Effector CD8-positive, alpha-beta T cell (primary cell): ENCODE results near the gene UBA6.
"Not testable (repeated sequence)": the region's sequence is repeated elsewhere in the genome, so short reads cannot be mapped to it uniquely, and the experiment has no call there.

Experiments used
- DNase-seq: peaks from one replicate; lab custom pipeline; 2025; lab: John Stamatoyannopoulos, UW
- total RNA-seq, 4 experiments: gene quantifications; one replicate each; lab custom pipeline; 2026; lab: John Stamatoyannopoulos, UW

Gene UBA6
- total RNA-seq, result 104 to 126 (median 111) reads per million in 4 experiments

DNA sequence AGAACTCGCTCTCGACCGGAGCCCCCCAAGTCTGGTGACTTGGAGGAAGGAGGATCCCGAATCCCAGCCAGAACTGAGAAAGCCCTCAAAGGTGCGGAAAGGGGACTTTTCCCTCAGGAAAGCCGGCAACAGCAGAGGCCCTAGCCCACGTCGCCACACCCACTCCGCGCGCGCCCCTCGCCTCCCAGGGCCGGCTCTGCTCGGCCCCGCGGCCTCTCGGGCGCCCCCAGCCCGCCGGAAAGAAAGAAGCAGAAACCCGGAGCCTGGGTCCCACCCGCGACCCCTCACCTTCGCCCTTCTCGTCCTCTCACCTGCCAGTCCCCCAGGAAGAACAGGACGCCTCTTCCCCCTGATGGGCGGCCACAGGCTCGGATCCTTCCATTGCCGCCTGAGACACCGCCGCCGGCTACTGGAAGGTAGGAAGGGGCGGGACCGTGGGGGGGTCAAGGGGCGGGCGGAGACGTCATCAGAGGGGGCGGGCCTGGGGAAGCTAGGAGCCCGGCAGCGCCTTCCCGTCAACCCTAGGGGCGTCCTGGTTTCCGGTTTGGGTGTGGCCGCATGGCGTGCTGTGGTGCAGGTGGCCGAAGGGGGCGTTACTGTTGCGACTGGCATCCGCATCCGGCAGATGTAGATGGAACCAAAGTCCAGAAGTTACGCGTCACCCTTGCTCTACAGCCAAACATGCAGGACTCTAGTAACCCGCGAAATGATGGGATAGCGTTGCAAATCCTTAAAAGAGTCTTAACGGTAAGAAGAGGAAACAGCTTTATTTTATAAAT is at the start of gene UBA6:
TSS of gene UBA6 (minus strand) at position 418 of the 779 bp plus-strand sequence. CDS start at position 382, 36 bp downstream.
- peak; percentile 91 for DNase-seq

DNA sequence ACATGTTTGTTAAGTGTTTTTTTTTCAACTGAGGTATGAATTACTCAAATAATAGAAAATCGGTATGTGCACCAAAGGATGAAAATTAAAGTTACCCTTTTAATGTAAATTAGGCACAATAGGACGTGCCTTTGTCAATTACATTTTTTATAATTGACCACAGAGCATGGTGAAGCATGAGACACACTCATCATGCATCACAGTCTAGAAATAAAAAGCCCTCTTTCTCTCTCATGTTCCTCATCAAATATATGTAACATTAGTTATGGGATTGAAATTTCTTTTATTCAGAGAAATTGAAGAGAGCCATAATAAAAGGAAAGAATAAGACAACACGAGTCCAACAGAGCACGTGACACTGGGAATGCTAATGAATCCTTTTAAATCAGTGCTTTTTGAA is 49.7 kb upstream of the UBA6 start:
- DNase-seq, result no peak

DNA sequence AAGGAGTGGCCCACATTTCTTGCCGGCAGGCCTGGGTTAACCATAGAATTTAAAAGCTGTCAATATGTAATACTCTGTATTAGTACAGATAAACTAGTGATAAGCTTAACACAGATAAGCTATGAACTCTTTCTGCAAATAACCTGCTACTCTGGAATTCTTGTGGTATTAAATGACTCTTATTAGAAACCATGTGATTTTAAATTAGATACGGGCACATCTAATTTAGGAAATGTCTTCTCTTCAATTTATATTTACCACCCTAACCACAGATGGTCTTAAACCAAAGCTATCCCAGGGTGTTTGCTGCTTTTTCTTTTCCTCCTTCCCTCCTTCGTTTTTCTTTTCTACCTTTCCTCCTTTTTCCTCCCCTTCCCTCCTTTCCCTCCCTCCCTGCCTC is 48.3 kb upstream of the UBA6 start:
- DNase-seq, result no peak

DNA sequence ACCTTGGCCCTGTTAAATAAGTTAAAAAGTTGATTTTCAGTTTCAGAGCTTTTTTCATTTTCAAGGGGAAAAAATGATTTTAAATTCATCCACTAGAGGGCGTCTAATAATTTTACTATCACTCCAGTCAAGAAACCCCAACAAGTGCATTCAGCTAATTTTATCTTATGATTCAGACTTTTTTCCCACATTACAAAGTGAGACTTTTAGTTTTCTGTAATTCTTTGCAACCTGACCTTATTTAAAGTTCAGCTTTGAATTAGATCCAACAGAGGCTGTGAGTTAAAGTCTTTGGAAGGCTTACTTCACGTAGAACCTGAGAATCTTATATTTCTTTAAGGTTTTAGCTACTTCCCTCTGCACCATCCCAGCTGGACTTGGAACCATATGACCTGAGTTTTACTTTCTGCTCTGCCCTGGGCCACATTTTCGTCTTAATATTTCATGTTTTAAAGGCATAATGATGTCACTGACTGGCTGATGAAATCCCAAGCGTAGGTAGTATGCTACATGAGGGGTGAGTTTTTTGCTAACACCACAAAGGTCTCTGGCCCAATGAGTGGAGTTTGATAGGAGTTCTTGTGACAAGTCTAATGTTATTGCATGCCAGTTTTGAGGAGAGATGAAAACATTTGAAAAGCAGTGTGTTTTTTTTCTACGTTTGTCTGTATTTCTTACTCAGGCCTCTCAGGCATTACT is 46.0 kb upstream of the UBA6 start:
- no peak for DNase-seq

DNA sequence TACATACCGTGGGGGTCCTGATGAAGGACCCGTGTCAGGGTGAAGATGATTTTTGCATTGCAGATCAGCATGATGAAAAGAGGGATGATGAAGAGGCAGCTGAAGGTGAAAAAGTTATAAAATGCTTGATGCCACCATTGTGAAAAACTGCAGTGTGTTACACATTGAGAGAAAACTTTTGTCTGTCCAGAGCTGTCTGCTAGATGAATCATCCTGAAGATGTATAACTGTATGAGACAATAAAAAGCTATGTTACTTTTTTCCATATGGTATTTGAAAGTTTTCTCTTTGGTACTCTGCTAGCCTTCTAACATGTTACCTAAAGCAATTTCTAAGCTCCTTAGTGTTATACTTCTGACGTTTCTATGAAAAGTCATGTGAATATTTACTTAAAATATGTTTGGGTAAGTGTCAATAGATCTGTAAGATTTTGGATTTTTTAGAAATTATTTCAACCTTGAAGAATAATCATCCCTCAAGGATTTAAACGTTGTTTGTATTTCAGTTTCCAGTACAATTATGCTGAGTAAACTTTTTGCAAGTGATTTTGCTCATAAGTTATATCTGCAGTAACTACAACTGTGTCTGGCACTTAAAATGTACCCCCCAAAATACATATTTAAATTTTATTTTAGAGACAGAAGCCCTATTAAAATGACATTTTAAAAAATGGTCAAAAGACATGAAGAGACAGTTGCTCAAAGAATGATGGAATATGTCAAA is 43.8 kb upstream of the UBA6 start:
- no peak for DNase-seq

DNA sequence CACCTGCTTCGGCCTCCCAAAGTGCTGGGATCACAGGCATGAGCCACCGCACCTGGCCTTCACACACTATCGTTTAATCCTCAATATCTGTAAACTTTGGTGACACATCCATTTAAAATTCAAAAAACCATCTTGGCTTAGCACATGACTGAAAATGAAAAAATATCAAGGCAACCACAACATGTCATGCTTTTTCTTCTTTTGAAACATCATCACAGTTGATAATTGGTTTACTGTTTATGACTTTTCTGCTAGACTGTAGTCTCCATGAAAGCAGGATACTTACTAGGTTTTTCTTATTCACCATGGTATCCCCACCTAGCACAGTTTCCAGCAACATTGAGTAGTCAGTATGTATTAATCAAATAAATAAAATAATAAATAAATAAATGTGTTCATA is 42.2 kb upstream of the UBA6 start:
- no peak for DNase-seq

DNA sequence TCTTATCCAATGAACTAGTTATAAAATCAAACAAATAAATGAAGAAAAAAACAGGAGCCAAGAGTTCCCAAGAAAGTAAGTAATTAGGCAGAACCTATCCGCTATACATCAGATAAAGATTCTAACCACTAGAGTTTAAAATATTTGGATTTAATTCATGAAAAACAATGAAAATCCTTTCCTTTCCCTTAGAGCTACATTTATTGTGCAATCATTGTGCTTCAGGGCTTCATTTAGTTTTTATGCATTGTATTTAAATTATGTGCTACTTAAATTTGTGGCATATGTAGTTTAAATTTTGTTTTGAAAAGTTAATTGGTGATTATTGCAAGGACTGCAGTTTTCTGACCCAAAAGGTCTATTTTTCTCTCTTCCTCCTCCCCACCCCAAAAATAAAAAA is 35.3 kb upstream of the UBA6 start:
- no peak for DNase-seq

DNA sequence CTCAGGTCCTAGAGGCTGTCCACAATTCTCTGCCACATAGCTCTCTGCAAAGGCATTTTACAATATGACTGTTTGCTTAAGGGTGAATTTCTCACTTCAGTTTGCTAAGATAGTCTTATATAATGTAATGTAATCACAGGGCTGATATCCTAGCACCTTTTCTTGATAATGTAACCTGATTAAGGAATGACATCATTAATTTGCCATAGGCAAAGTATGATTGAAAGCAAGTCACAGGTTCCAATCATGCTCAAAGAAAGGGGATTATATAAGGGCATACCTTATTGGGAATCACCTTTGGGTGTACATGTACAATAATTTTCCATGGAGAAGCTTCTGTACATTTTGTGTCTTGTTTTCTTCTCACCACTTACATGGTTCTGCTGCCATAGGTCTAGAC is 34.4 kb upstream of the UBA6 start:
- no peak for DNase-seq

DNA sequence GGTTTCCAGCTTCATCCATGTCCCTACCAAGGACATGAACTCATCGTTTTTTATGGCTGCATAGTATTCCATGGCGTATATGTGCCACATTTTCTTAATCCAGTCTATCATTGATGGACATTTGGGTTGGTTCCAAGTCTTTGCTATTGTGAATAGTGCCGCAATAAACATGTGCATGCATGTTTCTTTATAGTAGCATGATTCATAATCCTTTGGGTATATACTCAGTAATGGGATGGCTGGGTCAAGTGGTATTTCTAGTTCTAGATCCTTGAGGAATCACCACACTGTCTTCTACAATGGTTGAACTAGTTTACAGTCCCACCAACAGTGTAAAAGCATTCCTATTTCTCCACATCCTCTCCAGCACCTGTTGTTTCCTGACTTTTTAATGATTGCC is 29.6 kb upstream of the UBA6 start:
- not testable (repeated sequence) for DNase-seq

DNA sequence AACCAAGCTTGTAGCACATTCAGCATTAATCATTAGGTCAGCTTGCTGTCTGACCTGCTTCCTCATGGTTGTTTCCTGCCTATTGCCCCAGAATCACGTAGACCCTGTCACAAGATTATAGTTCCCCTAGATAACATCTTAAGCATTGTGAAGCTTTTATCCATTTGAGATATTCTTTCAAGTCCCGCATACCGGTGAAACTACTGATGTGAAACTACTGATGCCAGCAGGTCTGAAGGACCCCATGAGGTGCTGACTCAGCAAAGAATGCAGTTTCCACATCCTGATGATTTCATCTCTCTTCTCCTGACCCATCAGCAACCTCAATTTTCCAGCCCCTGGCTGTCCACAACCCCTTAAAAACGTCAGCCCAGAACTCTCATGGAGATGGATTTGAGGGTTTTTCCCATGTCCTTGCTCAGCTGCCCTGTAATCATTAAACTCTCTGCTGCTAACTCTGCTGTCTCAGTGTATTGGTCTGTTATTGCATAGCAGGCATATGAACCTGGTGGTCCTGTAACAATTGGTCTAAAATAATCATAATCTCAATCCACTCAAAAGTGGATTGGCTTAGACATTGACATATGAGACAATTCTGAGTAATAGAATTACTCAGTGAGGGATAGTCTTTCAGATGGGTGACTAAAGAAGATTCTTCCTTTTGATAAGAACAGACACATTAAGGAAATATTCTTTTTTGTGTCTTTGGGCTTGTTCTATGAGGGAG is 26.3 kb upstream of the UBA6 start:
- DNase-seq, result no peak

DNA sequence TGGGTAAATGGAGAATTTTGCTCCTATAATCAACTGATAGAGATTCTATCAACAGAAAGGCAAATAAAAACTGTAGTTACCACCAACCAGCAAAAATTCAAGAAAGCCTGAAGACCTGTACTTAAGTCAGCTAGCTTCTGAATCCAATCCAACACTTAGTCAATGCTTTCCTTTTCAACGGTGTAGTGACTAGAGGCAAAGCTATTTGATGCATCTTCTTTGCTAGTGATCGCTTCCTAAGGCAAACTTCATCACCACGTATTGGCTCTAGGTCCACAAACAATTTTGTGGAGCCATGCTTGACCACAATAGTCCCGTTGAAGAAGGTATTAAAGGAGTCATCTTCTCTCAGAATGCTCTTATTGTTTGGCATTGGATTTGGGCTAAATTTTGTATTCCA is 25.0 kb upstream of the UBA6 start:
- no peak for DNase-seq

DNA sequence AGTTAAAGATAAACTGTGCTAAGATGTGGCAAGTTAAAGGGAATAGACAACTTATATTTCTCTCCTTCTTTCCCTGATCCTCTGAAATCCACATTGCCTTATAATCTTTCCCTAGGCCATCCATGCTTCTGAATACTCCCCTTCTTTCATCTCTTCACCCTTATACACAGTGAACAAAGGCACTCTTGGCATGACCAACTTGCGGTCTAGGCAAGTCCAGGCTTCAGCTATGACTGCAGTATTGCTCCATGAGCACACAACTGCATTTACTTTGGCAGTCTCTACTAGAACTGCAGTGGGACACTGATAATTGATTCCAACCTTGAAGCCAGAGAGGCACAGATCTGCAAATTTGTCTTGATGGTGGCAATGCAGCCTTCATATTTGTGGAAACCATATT is 24.2 kb upstream of the UBA6 start:
- DNase-seq, result no peak

DNA sequence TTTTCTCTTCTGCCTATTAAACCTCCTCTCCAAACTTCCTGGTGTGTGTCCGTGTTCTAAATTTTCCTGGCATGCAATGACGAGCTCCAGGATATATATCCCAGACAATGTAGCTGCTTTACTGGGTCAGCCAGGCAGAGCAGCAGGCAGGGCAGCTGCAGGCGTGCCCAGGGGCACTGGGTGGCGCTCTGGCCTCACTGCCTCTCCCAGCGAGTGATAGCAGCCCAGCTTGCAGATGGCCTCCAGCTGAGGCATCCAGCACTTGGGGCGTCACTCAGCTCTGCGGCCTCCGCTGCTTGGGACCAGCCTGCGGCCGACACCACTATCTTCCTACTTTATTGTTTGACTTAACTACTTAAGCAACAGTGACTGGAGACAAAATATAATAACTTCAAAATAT is 23.0 kb upstream of the UBA6 start:
- no peak for DNase-seq

DNA sequence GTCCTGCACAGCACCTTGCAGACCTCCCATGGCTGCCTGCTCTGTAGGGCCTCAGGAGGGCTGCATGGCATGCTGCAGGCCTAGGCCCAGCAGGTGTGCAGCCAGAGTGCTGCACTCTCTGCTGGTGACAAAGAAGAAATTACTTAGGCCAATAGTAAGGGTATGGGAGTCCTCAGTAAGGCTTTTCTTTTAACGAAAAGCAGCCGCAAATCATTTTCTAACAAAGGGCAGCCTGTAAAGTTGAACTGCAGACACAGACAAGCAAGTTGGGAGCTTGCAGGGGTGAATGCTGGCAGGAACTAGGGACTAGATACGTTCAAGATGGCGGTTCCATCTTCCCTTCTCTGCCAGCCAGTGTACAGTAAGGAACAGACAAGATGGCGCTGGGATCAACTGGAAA is 22.4 kb upstream of the UBA6 start:
- DNase-seq, result no peak

DNA sequence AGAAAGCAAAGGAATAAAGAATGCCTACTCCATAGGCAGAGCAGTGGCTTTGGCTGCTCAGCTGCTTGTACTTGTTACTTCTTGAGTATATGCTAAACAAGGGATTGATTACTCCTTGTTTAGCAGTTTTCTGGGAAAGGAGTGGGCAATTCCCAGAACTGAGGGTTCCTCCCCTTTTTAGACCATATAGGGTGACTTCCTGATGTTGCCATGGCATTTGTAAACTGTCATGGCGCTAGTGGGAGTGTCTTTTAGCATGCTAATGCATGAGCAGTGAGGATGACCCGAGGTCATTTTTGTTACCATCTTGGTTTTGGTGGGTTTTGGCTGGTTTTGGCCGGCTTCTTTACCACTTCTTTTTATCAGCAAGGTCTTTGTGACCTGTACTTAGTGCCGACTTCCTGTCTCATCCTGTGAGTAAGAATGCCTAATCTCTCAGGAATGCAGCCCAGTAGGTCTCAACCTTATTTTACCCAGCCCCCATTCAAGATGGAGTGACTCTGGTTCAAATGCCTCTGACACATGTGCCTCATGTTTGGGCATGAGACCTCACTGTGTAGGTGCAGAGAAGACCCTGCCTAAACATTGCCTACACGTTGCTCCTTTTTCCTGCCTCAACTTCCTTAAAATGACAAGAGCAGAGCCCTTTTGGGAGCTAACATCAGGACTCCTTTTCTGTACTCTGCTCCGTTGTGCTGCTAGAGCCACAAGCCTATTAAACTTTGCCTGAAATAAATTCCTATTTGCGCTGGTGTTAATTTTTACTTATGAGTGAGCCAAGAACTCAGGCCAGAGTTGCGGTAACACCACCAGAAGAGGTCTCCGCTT is 21.0 kb upstream of the UBA6 start:
- DNase-seq, result no peak

DNA sequence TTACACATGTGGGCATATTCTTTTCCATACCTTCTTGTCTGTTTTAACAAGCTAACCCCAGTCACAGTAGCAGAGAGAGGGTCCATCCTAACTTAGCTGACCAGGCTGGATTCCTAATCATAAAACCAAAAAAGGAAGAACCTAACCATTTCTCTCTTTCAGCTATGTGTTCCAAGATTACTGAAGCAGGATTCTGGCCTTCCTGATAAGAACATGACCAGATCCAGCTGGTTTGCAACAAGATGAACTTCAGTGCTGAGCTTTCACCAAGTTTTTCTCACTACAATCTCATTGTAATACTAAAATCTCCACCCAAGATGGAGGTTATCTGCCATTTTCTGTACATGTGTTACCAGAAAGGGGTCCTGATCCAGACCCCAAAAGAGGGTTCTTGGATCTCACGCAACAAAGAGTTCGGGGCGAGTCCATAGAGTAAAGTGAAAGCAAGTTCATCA is 20.4 kb upstream of the UBA6 start:
- DNase-seq, result no peak

DNA sequence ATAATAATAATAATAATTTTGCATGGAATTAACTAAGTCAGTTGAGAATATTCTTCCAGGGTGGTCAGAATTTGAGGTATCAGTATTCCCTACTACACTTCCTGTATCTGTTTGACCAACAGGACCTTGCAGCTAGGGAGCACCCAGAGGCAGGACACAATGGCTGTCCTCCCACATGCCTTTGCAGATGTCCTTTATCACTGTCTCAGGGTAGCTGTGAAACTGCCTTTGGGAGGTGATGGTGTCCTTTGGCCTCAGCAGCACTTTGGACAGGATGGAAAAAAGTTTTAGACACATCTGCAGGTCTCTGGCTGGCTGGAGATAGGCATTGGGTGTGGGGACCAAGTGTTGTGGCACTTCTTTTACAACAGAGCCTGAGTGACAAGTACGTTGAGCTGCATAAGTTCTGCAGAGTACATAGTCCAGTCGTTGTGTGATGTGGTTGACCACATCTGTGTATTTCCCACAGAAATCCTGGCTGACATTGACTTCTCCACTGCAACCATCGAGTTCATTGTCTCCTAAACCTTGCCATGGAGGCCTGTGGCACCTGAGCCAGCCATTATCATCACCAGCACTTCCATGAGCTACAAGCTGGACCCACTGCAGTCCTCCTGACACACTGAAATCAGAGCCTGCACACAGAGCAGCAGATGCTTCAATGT is 19.1 kb upstream of the UBA6 start:
- no peak for DNase-seq

DNA sequence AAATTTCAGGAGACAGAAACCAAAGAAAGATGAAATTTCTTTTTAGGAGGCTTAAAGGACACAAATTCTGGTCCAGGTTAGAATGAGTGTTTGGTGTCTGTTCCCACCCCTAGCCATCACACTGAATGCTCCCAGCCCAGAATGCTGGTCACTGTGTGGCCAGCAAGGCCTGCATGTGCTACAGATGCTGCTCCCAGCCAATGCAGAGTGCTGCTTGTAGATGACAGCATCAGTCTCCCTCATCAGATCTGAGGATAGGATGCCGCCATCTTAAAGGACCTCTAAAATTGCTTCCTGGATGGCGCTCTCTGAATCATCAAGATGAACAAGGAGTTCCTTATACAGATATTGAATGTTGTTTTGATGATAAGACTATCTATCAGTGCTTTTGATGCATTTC is 17.9 kb upstream of the UBA6 start:
- DNase-seq, result no peak

DNA sequence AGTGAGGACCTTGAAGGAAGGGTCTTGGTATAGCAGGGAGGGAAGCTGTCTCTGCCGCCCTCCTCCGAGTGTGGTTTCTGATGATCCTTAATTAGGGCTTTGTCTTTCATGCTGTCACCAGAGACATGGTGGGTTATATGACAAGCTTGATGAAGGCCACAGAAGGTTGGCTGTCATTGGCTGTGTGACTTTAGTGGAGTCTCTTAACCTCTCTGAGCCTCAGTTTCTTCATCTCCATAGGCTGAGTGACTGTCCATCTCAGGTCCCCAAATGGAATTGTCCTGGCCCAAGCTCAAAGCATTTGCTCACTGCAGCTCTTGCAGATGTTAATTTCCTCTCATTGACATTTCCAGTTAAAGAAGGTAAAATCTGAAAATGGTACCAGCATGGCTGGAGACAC is 16.6 kb upstream of the UBA6 start:
- no peak for DNase-seq

DNA sequence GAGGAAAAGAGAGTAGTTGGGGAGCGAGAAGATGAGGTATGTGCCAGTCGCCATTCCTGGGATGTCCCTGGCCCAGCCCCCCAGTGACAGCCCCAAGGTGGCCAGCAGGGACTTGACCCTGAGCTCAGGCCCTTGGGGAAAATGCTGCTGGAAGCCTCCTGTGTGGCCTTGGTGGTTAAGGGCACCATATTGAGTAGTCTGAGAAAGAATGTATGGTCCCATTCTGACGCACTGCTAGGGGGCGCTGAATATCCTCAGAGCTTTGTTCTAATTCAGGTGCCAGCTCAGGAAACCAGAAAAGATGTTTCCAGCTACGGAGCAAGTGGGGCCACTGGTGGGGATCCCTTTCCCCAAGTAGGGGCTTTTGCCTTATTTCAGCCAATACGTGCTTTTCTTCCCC is 14.0 kb upstream of the UBA6 start:
- no peak for DNase-seq

DNA sequence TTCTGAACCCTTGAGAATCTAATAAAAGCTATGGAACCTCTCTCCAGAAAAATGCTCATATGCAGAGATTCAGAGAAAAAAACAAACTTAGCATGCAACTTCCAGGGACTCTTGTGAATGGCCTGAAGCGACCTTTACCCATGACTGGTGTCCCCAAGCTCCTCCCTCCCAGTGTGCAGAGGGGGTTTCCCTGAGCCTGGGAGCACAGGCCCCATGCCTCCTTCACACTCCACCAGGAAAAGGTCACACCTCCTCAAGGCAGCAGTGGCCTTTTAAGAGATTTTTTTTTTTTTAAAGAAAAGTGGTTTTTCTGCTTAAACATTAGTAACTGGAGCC is 13.3 kb upstream of the UBA6 start:
- no peak for DNase-seq
